GM12878 (cell line): Measurements from ENCODE around the gene RAI2. TPM values are rescaled to one million over a fixed set of nuclear protein-coding genes. Genes with fewer than 3 reads are reported as not detected.

ENCODE experiments used
- ATAC-seq: fragments of 200-7000 bp; cut with Tn5 transposase; 3 replicates; pipeline ENCODE4 v1.9.1; 2020; ENCODE audit warnings: mild to moderate bottlenecking, moderate library complexity
- BruUV-seq: library from RNA; stranded (reverse); fragments of 400-500 nt; replicated peaks from 2 replicates; lab custom pipeline; 2021; lab: Mats Ljungman, UMichigan
- CTCF ChIA-PET: fragments of 300-600 bp; sonication (Branson Sonifier 250); formaldehyde crosslinking; extraction: SDS; loops from one replicate; lab custom pipeline; 2021; ENCODE audit warnings: inconsistent platforms; lab: Yijun Ruan, JAX
- POLR2A ChIA-PET: fragments of 350-600 bp; formaldehyde crosslinking; extraction: SDS; loops from one replicate; lab custom pipeline; 2021; ENCODE audit warnings: inconsistent platforms; lab: Charles Lee
- RAD21 ChIA-PET: fragments of 300-600 bp; sonication (Branson Sonifier 250); formaldehyde crosslinking; loops from one replicate; lab custom pipeline; 2023; ENCODE audit warnings: antibody characterized with exemption; ENCODE audit not compliant: unreplicated experiment; lab: Charles Lee
- SMC1A ChIA-PET: fragments of 300-600 bp; sonication (Branson Sonifier 250); formaldehyde crosslinking; loops from one replicate; lab custom pipeline; 2023; ENCODE audit not compliant: unreplicated experiment, uncharacterized antibody; lab: Charles Lee
- DNase-seq: peaks from one replicate; pipeline ENCODE4 v3.0.0-alpha.2; 2011; ENCODE audit warnings: low read depth, low spot score
- FAIRE-seq: peaks from 3 replicates; lab custom pipeline; 2011; peaks lifted over from hg19 to GRCh38; lab: Jason Lieb, UNC
- H2AFZ ChIP-seq: 2 replicates; pipeline ENCODE4 v1.6.0; 2011; ENCODE audit warnings: low read depth, low read length, control low read depth; ENCODE audit not compliant: control insufficient read depth
- H3K27ac ChIP-seq: 2 replicates; pipeline ENCODE4 v1.5.1; 2011; ENCODE audit warnings: control low read depth; ENCODE audit not compliant: control insufficient read depth, insufficient read depth
- H3K27me3 ChIP-seq, 2 experiments: replicated peaks in 1 of 2; 2 replicates each; pipeline versions ENCODE4 v1.6.0 to v1.6.1; 2011; ENCODE audit warnings: low read length in 1 of 2; ENCODE audit not compliant: control insufficient read depth in 2 of 2, insufficient read depth in 2 of 2
- H3K36me3 ChIP-seq, 2 experiments: 2 replicates each; pipeline ENCODE4 v1.5.1; 2011; ENCODE audit warnings: low read length in 1 of 2; ENCODE audit not compliant: control insufficient read depth in 2 of 2, insufficient read depth in 2 of 2
- H3K4me1 ChIP-seq: 2 replicates; pipeline ENCODE4 v1.6.1; 2011; ENCODE audit warnings: mild to moderate bottlenecking, low read length, moderate library complexity, mixed read lengths; ENCODE audit not compliant: control insufficient read depth, insufficient read depth
- H3K4me2 ChIP-seq: 2 replicates; pipeline ENCODE4 v1.6.0; 2011; ENCODE audit warnings: control low read depth; ENCODE audit not compliant: control insufficient read depth, insufficient read depth
- H3K4me3 ChIP-seq: fragments of 200-600 bp; sonication (generic); 2 replicates; pipeline ENCODE4 v1.5.1; 2016
- H3K79me2 ChIP-seq: 2 replicates; pipeline ENCODE4 v1.6.0; 2011; ENCODE audit warnings: low read length; ENCODE audit not compliant: control insufficient read depth, insufficient read depth
- H3K9ac ChIP-seq: 2 replicates; pipeline ENCODE4 v1.8.0; 2011; ENCODE audit warnings: low read length, control low read depth, mixed read lengths; ENCODE audit not compliant: control insufficient read depth, insufficient read depth
- H3K9me3 ChIP-seq: replicated peaks from 3 replicates; pipeline ENCODE4 v1.5.1; 2011; ENCODE audit warnings: mild to moderate bottlenecking, low read length; ENCODE audit not compliant: control insufficient read depth, insufficient read depth
- H4K20me1 ChIP-seq: 2 replicates; pipeline ENCODE4 v1.6.0; 2011; ENCODE audit not compliant: control insufficient read depth, insufficient read depth
- HCFC1 ChIP-seq: fragments of 150-350 bp; IDR thresholded peaks from 2 replicates; pipeline ENCODE4 v1.6.1; 2014; ENCODE audit warnings: low read length
- KDM1A ChIP-seq: fragments of 200-600 bp; sonication (generic); IDR thresholded peaks from 2 replicates; pipeline ENCODE4 v1.6.1; 2016; ENCODE audit warnings: borderline replicate concordance
- MEF2A ChIP-seq: IDR thresholded peaks from 2 replicates; pipeline ENCODE4 v1.6.1; 2011; ENCODE audit warnings: low read depth, mild to moderate bottlenecking, low read length, moderate library complexity; ENCODE audit not compliant: insufficient read depth
- NR2C2 ChIP-seq: IDR thresholded peaks from 2 replicates; pipeline ENCODE4 v1.6.1; 2011; ENCODE audit warnings: borderline replicate concordance, low read depth; ENCODE audit not compliant: control insufficient read depth, insufficient read length
- POLR2AphosphoS2 ChIP-seq: IDR thresholded peaks from 2 replicates; pipeline ENCODE4 v1.6.1; 2011; ENCODE audit warnings: low read depth, mild to moderate bottlenecking, low read length, improper control_type of control experiment, moderate library complexity
- POLR2AphosphoS5 ChIP-seq: IDR thresholded peaks from 2 replicates; pipeline ENCODE4 v1.6.1; 2011; ENCODE audit warnings: mild to moderate bottlenecking, low read length, inconsistent platforms
- SPI1 ChIP-seq: IDR thresholded peaks from 2 replicates; pipeline ENCODE4 v1.6.1; 2011; ENCODE audit warnings: low read depth, mild to moderate bottlenecking, low read length, moderate library complexity, borderline replicate concordance; ENCODE audit not compliant: insufficient read depth
- YBX1 ChIP-seq: fragments of 450-650 bp; IDR thresholded peaks from 2 replicates; pipeline ENCODE4 v1.6.1; 2016; ENCODE audit warnings: antibody characterized with exemption
- ZBED1 ChIP-seq: IDR thresholded peaks from 2 replicates; pipeline ENCODE4 v1.6.1; 2016; ENCODE audit warnings: borderline replicate concordance
- ZNF217 ChIP-seq: fragments of 450-650 bp; IDR thresholded peaks from 2 replicates; pipeline ENCODE4 v1.6.1; 2017; ENCODE audit warnings: antibody characterized with exemption, mild to moderate bottlenecking
- WGBS: methylation state at CpG from one replicate; pipeline ENCODE4 v1.1.6; 2016; ENCODE audit warnings: low lambda C conversion rate; ENCODE audit not compliant: insufficient replicate concordance, insufficient coverage; ENCODE audit errors: missing lambda C conversion rate; 5-methylcytosine and 5-hydroxymethylcytosine counted together
- in situ Hi-C: fragments of 300-500 bp; cut with MboI; formaldehyde crosslinking; loops from 9 replicates; pipeline ENCODE4 v1.14.3; 2018; ENCODE audit warnings: mixed read lengths
- intact Hi-C: fragments of 100-400 bp; cut with micrococcal nuclease; formaldehyde crosslinking; loops from one replicate; pipeline ENCODE4 v1.14.2; 2022; ENCODE audit not compliant: unreplicated experiment
- polyA plus RNA-seq, 11 experiments: library from polyadenylated mRNA; depleted of rRNA in 4 of 11; unstranded in 6 of 11; stranded (reverse) in 5 of 11; fragments of >200 nt; fragmentation: Nextera tagmentation in 4 of 11; fragmentation: Illumina TruSeq in 1 of 11; extraction: Ambion mirVana in 4 of 11; extraction: Trizol in 1 of 11; gene quantifications; 1 replicate in 1 of 11; 2 replicates in 10 of 11; pipeline versions ENCODE4 v1.2.1 to v1.2.3, GENCODE V29; 2011 to 2016; ENCODE audit warnings: inconsistent platforms in 2 of 11, missing spikeins in 2 of 11, low read depth in 1 of 11
- total RNA-seq, 4 experiments: library from RNA; depleted of rRNA in 3 of 4; stranded (reverse); fragments of >200 nt in 3 of 4; fragmentation: Illumina TruSeq in 1 of 4; extraction: Trizol in 1 of 4; gene quantifications; 2 replicates each; pipeline versions ENCODE4 v1.2.1 to v1.2.3, GENCODE V29; 2013 to 2021
- TF ChIP-seq, protein P1 (sequence below): IDR thresholded peaks from 2 replicates; pipeline ENCODE4 v1.6.1; 2011; ENCODE audit warnings: borderline replicate concordance, low read depth, mild to moderate bottlenecking, moderate library complexity, low read length; ENCODE audit not compliant: insufficient read depth, poor library complexity, severe bottlenecking

The RAI2 gene
- total and polyA plus RNA-seq, 10 of the 15 experiments (the other 5 are each of a cell fraction or from before 2014, with no cell fraction given), result not detected

DNA sequence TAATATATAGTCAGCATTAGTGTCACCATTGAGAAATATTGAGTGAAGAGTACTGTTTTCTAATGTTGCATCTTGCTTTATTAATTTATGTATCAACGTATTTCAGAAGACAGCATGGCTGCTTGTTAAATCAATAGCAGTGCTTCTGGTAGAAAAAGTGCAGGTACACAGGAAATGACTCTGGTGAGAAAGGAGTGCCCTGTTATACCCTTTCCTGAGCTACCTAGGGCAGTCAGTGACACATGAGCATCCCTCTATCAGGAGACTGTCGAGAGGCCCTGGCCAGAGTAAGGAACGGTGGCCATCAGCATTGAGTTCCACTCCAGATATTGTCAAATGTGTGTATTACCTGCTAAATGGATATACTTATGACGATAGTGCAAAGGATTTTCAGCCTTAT is 81.7 kb downstream of the RAI2 start:
- DNase-seq (no peak), FAIRE-seq (no peak), ATAC-seq (no peak)
- no peaks in the 10 kb centered on the region for H3K27me3 ChIP-seq
- intact Hi-C loops (no loop called here), in situ Hi-C loops (no loop called here)
- H2AFZ ChIP-seq, result no peak overlapping the region
- SMC1A ChIA-PET, result no interaction called here
- WGBS, result 35% methylated on average over 4 of the region's 4 CpGs
- no peaks in the 10 kb centered on the region; the same call in 2 of the 3 replicates for H3K9me3 ChIP-seq
- H3K79me2 ChIP-seq, result no peaks in the 10 kb centered on the region
- no peak overlapping the region for H3K27ac ChIP-seq
- no peak overlapping the region for H3K4me3 ChIP-seq
- POLR2A ChIA-PET, result no interaction called here
- H3K4me2 ChIP-seq, result no peak overlapping the region
- TF ChIP-seq SPI1 (no peak), ZBED1 (no peak), POLR2AphosphoS5 (no peak), MEF2A (no peak), NR2C2 (no peak), ZNF217 (no peak), HCFC1 (no peak), KDM1A (no peak), YBX1 (no peak), POLR2AphosphoS2 (no peak)
- TF ChIP-seq, protein P1, sequence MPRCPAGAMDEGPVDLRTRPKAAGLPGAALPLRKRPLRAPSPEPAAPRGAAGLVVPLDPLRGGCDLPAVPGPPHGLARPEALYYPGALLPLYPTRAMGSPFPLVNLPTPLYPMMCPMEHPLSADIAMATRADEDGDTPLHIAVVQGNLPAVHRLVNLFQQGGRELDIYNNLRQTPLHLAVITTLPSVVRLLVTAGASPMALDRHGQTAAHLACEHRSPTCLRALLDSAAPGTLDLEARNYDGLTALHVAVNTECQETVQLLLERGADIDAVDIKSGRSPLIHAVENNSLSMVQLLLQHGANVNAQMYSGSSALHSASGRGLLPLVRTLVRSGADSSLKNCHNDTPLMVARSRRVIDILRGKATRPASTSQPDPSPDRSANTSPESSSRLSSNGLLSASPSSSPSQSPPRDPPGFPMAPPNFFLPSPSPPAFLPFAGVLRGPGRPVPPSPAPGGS, result no peak
- BruUV-seq, result no TSS peak
- CTCF ChIA-PET, result no interaction called here
- no peaks in the 10 kb centered on the region for H4K20me1 ChIP-seq
- H3K36me3 ChIP-seq, result no peaks in the 10 kb centered on the region
- RAD21 ChIA-PET, result no interaction called here
- H3K4me1 ChIP-seq, result no peaks in the 10 kb centered on the region
- H3K9ac ChIP-seq, result no peak overlapping the region
